Transverse colon (tissue), 4 donors: ENCODE results near the gene DNAJB6. TPM values are rescaled to one million over a fixed set of nuclear protein-coding genes. Genes with fewer than 3 reads are reported as not detected.

Experiments
- DNase-seq: peaks from one replicate; pipeline ENCODE4 v3.0.0-alpha.2; 2019
- H3K27ac ChIP-seq, 4 donors: fragments of 200-600 bp; sonication (generic); 2 replicates each; pipeline ENCODE4 v1.5.1; 2016 to 2018; ENCODE audit warnings: inconsistent platforms in 4 of 4
- H3K27me3 ChIP-seq: fragments of 200-600 bp; sonication (generic); 2 replicates; pipeline ENCODE4 v1.5.1; 2017; ENCODE audit warnings: inconsistent platforms
- H3K36me3 ChIP-seq, 4 donors: fragments of 200-600 bp; sonication (generic); 2 replicates each; pipeline ENCODE4 v1.5.1; 2017 to 2019; ENCODE audit warnings: inconsistent platforms in 4 of 4
- H3K4me1 ChIP-seq, 4 donors: fragments of 200-600 bp; sonication (generic); 2 replicates each; pipeline ENCODE4 v1.5.1; 2017 to 2020; ENCODE audit warnings: inconsistent platforms in 4 of 4
- H3K4me3 ChIP-seq, 4 donors: fragments of 200-600 bp; sonication (generic); 1 replicate in 1 of 4; 2 replicates in 3 of 4; pipeline versions ENCODE4 v1.5.1 to v1.6.1; 2017 to 2019; ENCODE audit warnings: inconsistent platforms in 4 of 4
- H3K9me3 ChIP-seq, 2 donors: fragments of 200-600 bp; sonication (generic); 2 replicates each; pipeline ENCODE4 v1.5.1; 2017 to 2019; ENCODE audit warnings: inconsistent platforms in 2 of 2
- CTCF ChIP-seq, 5 experiments: fragments of 200-600 bp in 3 of 5; fragments of 450-650 bp in 2 of 5; sonication (generic) in 3 of 5; IDR thresholded peaks; 1 replicate in 2 of 5; 2 replicates in 3 of 5; pipeline ENCODE4 v1.5.1; 2016 to 2017; ENCODE audit warnings: antibody characterized with exemption in 5 of 5, inconsistent platforms in 3 of 5, mild to moderate bottlenecking in 2 of 5, moderate library complexity in 1 of 5
- EP300 ChIP-seq: sonication (generic); formaldehyde crosslinking; IDR thresholded peaks from one replicate; pipeline ENCODE4 v1.6.1; 2017; ENCODE audit warnings: antibody characterized with exemption, low read depth
- POLR2A ChIP-seq: fragments of 450-650 bp; IDR thresholded peaks from one replicate; pipeline ENCODE4 v1.6.1; 2016; ENCODE audit warnings: antibody characterized with exemption, mild to moderate bottlenecking, moderate library complexity
- POLR2AphosphoS5 ChIP-seq, 3 donors: sonication (generic); formaldehyde crosslinking; IDR thresholded peaks; one replicate each; pipeline ENCODE4 v1.6.1; 2016; ENCODE audit warnings: antibody characterized with exemption in 3 of 3
- WGBS, 2 donors: methylation state at CpG; one replicate each; pipeline ENCODE4 v1.1.5; 2018; ENCODE audit warnings: low coverage in 1 of 2; 5-methylcytosine and 5-hydroxymethylcytosine counted together
- in situ Hi-C, 4 donors: fragments of 200-750 bp; cut with MboI; loops; one replicate each; pipeline versions ENCODE4 v1.15.0 to v1.15.1; 2017; ENCODE audit warnings: low sequenced_read_pairs in 3 of 4, low pct_ligation_motif_present in 1 of 4, low pct_unique_long_range_greater_than_20kb in 1 of 4
- intact Hi-C: fragments of 100-400 bp; cut with DNase I; formaldehyde crosslinking; loops from one replicate; pipeline ENCODE4 v1.15.1; 2023; ENCODE audit warnings: low total_unique reads
- total RNA-seq, 4 donors: library from RNA; depleted of rRNA; stranded (reverse); fragments of >200 nt; gene quantifications; one replicate each; pipeline ENCODE4 v1.1.0, GENCODE V29; 2016

The DNAJB6 gene
- total RNA-seq, 4 donors from 2014 or later: 47.0 to 87.6 (median 60.5) TPM

- no peak overlapping the region for H3K4me3 ChIP-seq
- in situ Hi-C loops (no loop called here), intact Hi-C loops (no loop called here)
- peaks cover 0 to 14% (median 0%) of the 10 kb centered on the region in 4 donors for H3K36me3 ChIP-seq
- no peak overlapping the region for H3K27ac ChIP-seq
- no peaks in the 10 kb centered on the region for H3K27me3 ChIP-seq
- WGBS, 2 donors: 85 to 87% methylated on average over 10 to 29 of the region's 29 CpGs
- TF ChIP-seq POLR2AphosphoS5 (IDR thresholded peaks at IDR 0.05) (no peak), CTCF (IDR thresholded peaks at IDR 0.05) (no peak), POLR2A (no peak)
- no peaks in the 10 kb centered on the region for H3K4me1 ChIP-seq
- H3K9me3 ChIP-seq: no peaks in the 10 kb centered on the region
- no peak for DNase-seq
These were observed 71.7 kb downstream of the DNAJB6 start for GRCh38 chr7:157408258-157409101.

DNA sequence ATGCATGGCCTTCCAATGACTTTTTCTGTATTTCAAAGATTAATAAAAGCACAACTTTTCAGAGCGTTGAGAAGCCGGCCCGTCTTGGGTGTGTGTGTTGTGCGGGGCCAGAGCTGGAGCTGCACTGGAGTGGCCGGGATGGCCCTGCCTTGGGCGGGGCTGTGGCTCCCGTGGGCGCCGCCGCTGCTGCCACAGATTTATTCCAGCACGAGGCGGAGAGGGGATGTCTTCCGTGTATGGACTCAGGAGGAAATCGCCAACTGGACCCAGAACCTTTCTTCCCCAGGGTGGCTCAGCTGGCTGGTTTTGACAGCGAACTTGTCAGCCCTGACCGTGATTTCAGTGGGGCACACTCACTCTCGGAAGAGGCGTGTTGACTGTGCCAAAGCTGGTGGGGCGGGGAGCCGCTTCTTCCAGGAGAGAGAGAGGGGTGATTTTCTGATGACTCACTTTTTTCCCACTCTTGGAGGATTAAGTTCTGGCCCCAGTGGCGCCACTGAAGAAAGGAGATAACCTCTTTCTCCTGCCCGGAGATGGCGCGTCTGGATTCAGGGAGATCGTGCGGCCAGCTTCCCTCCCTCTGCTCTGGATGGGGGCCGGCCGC lies 72.4 kb downstream of the DNAJB6 start:
- TF ChIP-seq POLR2AphosphoS5 (IDR thresholded peaks at IDR 0.05) (no peak), POLR2A (no peak), EP300 (no peak), CTCF (IDR thresholded peaks at IDR 0.05) (no peak)
- in situ Hi-C loops: no loop called here
- Histone ChIP-seq H3K4me1 (no peaks in the 10 kb centered on the region), H3K9me3 (no peaks in the 10 kb centered on the region), H3K4me3 (no peak overlapping the region), H3K27me3 (no peaks in the 10 kb centered on the region), H3K27ac (no peak overlapping the region), H3K36me3 (peaks cover 0 to 14% (median 0%) of the 10 kb centered on the region in 4 donors)
- 90 to 100% methylated on average over 8 to 28 of the region's 28 CpGs for WGBS, 2 donors
- no peak for DNase-seq
- intact Hi-C loops: no loop called here

DNA sequence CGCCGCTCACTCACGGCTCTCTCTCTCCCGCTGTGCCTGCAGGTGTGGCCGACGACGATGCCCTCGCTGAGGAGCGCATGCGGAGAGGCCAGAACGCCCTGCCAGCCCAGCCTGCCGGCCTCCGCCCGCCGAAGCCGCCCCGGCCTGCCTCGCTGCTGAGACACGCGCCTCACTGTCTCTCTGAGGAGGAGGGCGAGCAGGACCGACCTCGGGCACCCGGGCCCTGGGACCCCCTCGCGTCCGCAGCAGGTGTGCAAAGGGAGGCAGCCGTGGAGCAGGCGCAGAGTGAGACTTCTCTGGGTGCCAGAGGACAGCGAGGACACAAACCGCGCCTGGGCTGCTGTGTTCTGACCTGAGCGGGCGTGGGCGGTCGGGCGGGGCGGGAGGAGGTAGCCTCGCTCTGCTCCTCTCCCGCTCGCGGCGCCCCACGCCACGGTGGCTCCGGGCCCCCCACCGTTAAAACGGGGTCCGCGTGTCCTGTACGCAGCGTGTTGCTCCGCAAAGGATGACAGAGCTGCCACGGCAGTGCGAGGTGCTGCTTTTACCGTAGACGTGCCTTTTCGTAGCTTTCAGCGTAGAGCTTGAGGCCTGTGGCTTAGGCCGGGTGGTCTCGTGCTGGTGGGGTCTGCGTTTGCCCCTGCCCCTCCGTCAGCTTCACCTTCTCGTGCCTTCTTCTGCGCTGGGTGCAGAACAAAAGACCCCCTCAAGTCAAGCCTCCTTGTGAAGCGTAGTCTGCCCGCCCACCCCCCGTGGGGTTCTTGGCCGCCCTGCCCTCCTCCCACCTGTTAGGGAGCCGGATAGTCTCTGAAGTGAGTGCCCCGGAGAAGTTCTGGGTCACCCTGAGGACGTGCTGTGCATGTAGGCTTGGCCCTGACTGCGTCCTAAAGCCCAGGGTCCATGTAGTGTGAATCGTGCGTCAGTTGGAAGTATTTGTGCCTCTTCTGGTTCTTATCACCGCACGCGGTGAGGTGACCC lies 73.2 kb downstream of the DNAJB6 start:
- Histone ChIP-seq H3K4me3 (no peak overlapping the region), H3K36me3 (peaks cover 0 to 14% (median 0%) of the 10 kb centered on the region in 4 donors), H3K4me1 (no peaks in the 10 kb centered on the region), H3K9me3 (no peaks in the 10 kb centered on the region), H3K27ac (no peak overlapping the region), H3K27me3 (no peaks in the 10 kb centered on the region)
- in situ Hi-C loops (no loop called here), intact Hi-C loops (no loop called here)
- 95 to 97% methylated on average over 10 to 68 of the region's 78 CpGs for WGBS, 2 donors
- no peak for DNase-seq
- TF ChIP-seq POLR2A: no peak
- no peak for TF ChIP-seq CTCF (IDR thresholded peaks at IDR 0.05)
- no peak for TF ChIP-seq EP300
- no peak for TF ChIP-seq POLR2AphosphoS5 (IDR thresholded peaks at IDR 0.05)
